Hepatocyte (in vitro differentiated cells): ENCODE measurements around the gene KANSL3. TPM values are rescaled to one million over a fixed set of nuclear protein-coding genes. Genes with fewer than 3 reads are reported as not detected.

Source experiments
- DNase-seq: peaks from one replicate; pipeline ENCODE4 v3.0.0-alpha.2; 2016; ENCODE audit warnings: low spot score
- H2AFZ ChIP-seq: fragments of 200-600 bp; sonication (generic); 2 replicates; pipeline ENCODE4 v1.6.0; 2016; ENCODE audit warnings: antibody characterized with exemption, mild to moderate bottlenecking
- H3K27ac ChIP-seq: fragments of 200-600 bp; sonication (generic); 2 replicates; pipeline ENCODE4 v1.5.1; 2016; ENCODE audit warnings: mild to moderate bottlenecking
- H3K27me3 ChIP-seq: fragments of 200-600 bp; sonication (generic); 2 replicates; pipeline ENCODE4 v1.6.1; 2016
- H3K36me3 ChIP-seq: fragments of 200-600 bp; sonication (generic); replicated peaks from 2 replicates; pipeline ENCODE4 v1.5.1; 2016; ENCODE audit warnings: low read depth; ENCODE audit not compliant: insufficient read depth
- H3K4me1 ChIP-seq: fragments of 200-600 bp; sonication (generic); 2 replicates; pipeline ENCODE4 v1.5.1; 2016; ENCODE audit warnings: mild to moderate bottlenecking, moderate library complexity; ENCODE audit not compliant: insufficient read depth
- H3K4me2 ChIP-seq: fragments of 200-600 bp; sonication (generic); 2 replicates; pipeline ENCODE4 v1.6.0; 2016
- H3K4me3 ChIP-seq: fragments of 200-600 bp; sonication (generic); 2 replicates; pipeline ENCODE4 v1.5.1; 2016; ENCODE audit warnings: mild to moderate bottlenecking
- H3K79me2 ChIP-seq: fragments of 200-600 bp; sonication (generic); 2 replicates; pipeline ENCODE4 v1.6.0; 2017; ENCODE audit warnings: mild to moderate bottlenecking
- H3K9me2 ChIP-seq: fragments of 200-600 bp; sonication (generic); replicated peaks from 2 replicates; pipeline ENCODE4 v1.6.0; 2017; ENCODE audit warnings: mild to moderate bottlenecking; ENCODE audit not compliant: insufficient read depth
- H3K9me3 ChIP-seq: fragments of 200-600 bp; sonication (generic); 2 replicates; pipeline ENCODE4 v1.5.1; 2016; ENCODE audit warnings: low read depth, mild to moderate bottlenecking
- H4K20me1 ChIP-seq: fragments of 200-600 bp; sonication (generic); 2 replicates; pipeline ENCODE4 v1.6.0; 2016; ENCODE audit warnings: mild to moderate bottlenecking; ENCODE audit not compliant: insufficient read depth, poor library complexity, severe bottlenecking
- CTCF ChIP-seq: fragments of 200-600 bp; sonication (generic); IDR thresholded peaks from 2 replicates; pipeline ENCODE4 v1.5.1; 2016; ENCODE audit warnings: antibody characterized with exemption, mild to moderate bottlenecking; ENCODE audit not compliant: poor library complexity
- EZH2 ChIP-seq: fragments of 200-600 bp; sonication (generic); IDR thresholded peaks from 2 replicates; pipeline ENCODE4 v1.6.1; 2016; ENCODE audit warnings: antibody characterized with exemption, mild to moderate bottlenecking, borderline replicate concordance
- EZH2phosphoT487 ChIP-seq: fragments of 200-600 bp; sonication (generic); IDR thresholded peaks from one replicate; pipeline ENCODE4 v1.6.1; 2018; ENCODE audit warnings: antibody characterized with exemption, mild to moderate bottlenecking, low read depth, moderate library complexity; ENCODE audit not compliant: unreplicated experiment, severe bottlenecking
- WGBS: methylation state at CpG from one replicate; pipeline ENCODE4 v1.1.6; 2016; ENCODE audit warnings: low lambda C conversion rate; ENCODE audit errors: missing lambda C conversion rate; 5-methylcytosine and 5-hydroxymethylcytosine counted together
- polyA plus RNA-seq: library from polyadenylated mRNA; unstranded; fragments of >200 nt; fragmentation: Nextera tagmentation; extraction: Ambion mirVana; gene quantifications from 2 replicates; pipeline ENCODE4 v1.2.1, GENCODE V29; 2016
- total RNA-seq: library from RNA; depleted of rRNA; stranded (reverse); fragments of >200 nt; gene quantifications from 2 replicates; pipeline ENCODE4 v1.2.3, GENCODE V29; 2014

KANSL3 gene
- total and polyA plus RNA-seq, 2 experiments from 2014 or later, result 18.4 to 26.7 TPM

- no peak for TF ChIP-seq CTCF
- no peak for TF ChIP-seq EZH2
- no peak for TF ChIP-seq EZH2phosphoT487
- Histone ChIP-seq H3K4me2 (no peak overlapping the region), H3K4me3 (no peak overlapping the region), H3K9me2 (no peaks in the 10 kb centered on the region), H3K79me2 (no peaks in the 10 kb centered on the region), H4K20me1 (no peaks in the 10 kb centered on the region), H3K4me1 (no peaks in the 10 kb centered on the region), H3K27me3 (no peaks in the 10 kb centered on the region), H3K27ac (no peak overlapping the region), H2AFZ (no peak overlapping the region), H3K36me3 (no peaks in the 10 kb centered on the region), H3K9me3 (no peaks in the 10 kb centered on the region)
- DNase-seq, result no peak
- 40% methylated on average over 5 of the region's 5 CpGs for WGBS
Observed at GRCh38 chr2:96565111-96565510, 73.0 kb downstream of the KANSL3 start.

DNA sequence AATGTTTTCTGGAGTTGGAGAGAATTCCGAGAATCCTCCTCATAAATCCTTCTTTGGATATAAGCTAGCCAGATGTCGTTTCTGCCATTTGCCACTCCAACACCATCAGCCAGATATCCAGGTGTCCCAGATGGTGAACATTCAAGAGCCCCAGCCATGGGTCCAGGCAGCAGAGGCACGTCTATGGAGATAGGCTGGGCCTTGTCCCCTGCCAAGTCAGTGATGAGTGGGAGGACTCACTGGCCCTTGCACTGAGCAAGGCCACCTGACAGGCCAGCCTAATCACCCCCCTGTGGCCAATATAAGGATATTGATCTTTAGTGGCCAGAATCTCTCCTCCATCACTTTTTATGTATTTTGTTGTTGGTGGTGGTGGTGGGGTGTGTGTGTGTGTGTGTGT lies 73.5 kb downstream of the KANSL3 start:
- H3K4me2 ChIP-seq, result no peak overlapping the region
- no peaks in the 10 kb centered on the region for H3K27me3 ChIP-seq
- no peaks in the 10 kb centered on the region for H3K9me3 ChIP-seq
- no peak for DNase-seq
- H3K4me3 ChIP-seq, result no peak overlapping the region
- H2AFZ ChIP-seq, result no peak overlapping the region
- no peaks in the 10 kb centered on the region for H3K36me3 ChIP-seq
- no peak overlapping the region for H3K27ac ChIP-seq
- H4K20me1 ChIP-seq, result no peaks in the 10 kb centered on the region
- H3K9me2 ChIP-seq, result no peaks in the 10 kb centered on the region
- WGBS, result 84% methylated on average over 3 of the region's 3 CpGs
- no peaks in the 10 kb centered on the region for H3K4me1 ChIP-seq
- TF ChIP-seq CTCF (no peak), EZH2 (no peak), EZH2phosphoT487 (no peak)
- no peaks in the 10 kb centered on the region for H3K79me2 ChIP-seq

GRCh38 chr2:96564026-96564425 lies 74.1 kb downstream of the KANSL3 start:
- DNase-seq, result no peak
- H2AFZ ChIP-seq, result no peak overlapping the region
- no peaks in the 10 kb centered on the region for H3K4me1 ChIP-seq
- WGBS, result 81% methylated on average over 4 of the region's 4 CpGs
- no peak overlapping the region for H3K4me2 ChIP-seq
- TF ChIP-seq CTCF (no peak), EZH2phosphoT487 (no peak), EZH2 (no peak)
- H3K79me2 ChIP-seq, result no peaks in the 10 kb centered on the region
- no peaks in the 10 kb centered on the region for H4K20me1 ChIP-seq
- H3K9me2 ChIP-seq, result no peaks in the 10 kb centered on the region
- no peaks in the 10 kb centered on the region for H3K27me3 ChIP-seq
- H3K27ac ChIP-seq, result no peak overlapping the region
- no peak overlapping the region for H3K4me3 ChIP-seq
- no peaks in the 10 kb centered on the region for H3K36me3 ChIP-seq
- H3K9me3 ChIP-seq, result no peaks in the 10 kb centered on the region

DNA sequence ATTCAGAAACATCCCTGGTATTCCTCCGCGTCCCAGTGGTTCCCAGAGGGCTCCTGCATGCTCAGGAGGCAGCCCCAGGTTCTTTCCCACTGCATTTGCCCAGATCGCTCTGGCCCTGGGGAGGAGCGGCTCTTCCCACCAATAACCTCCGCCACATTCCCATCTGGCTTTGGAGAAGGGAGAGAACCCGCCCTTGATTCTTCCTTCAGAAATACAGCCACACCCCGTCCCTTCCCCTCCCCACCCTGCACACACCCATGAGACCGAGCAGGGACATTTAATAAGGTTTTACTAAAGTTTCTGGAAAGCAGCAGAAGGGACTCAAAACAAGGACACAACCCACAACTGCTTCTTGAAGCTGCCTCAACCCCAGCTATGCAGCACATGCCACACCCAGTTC lies 79.6 kb downstream of the KANSL3 start:
- no peaks in the 10 kb centered on the region for H3K4me1 ChIP-seq
- WGBS, result 94% methylated on average over 8 of the region's 8 CpGs

More for the DNA sequence above, 79.6 kb downstream of the KANSL3 start:
- no peaks in the 10 kb centered on the region for H4K20me1 ChIP-seq
- no peak overlapping the region for H3K27ac ChIP-seq
- H3K4me3 ChIP-seq, result no peak overlapping the region
- TF ChIP-seq EZH2phosphoT487 (no peak), CTCF (no peak), EZH2 (no peak)
- no peaks in the 10 kb centered on the region for H3K79me2 ChIP-seq
- no peaks in the 10 kb centered on the region for H3K9me2 ChIP-seq
- H3K27me3 ChIP-seq, result no peaks in the 10 kb centered on the region
- H3K4me2 ChIP-seq, result no peak overlapping the region
- no peak for DNase-seq
- H3K36me3 ChIP-seq, result no peaks in the 10 kb centered on the region
- H3K9me3 ChIP-seq, result no peaks in the 10 kb centered on the region
- no peak overlapping the region for H2AFZ ChIP-seq
